H1 (cell line): ENCODE results near the gene POLH. TPM values are rescaled to one million over a fixed set of nuclear protein-coding genes. Genes with fewer than 3 reads are reported as not detected.
A peak's percentile ranks its signal among the peaks of the same experiment; 100 is the strongest.

Source experiments
- BACH1 ChIP-seq: IDR thresholded peaks from 2 replicates; pipeline ENCODE4 v1.6.1; 2012; ENCODE audit warnings: low read length, improper control_type of control experiment
- EZH2 ChIP-seq: fragments of 200-600 bp; sonication (generic); IDR thresholded peaks from 2 replicates; pipeline ENCODE4 v1.7.1; 2012; ENCODE audit warnings: low read depth, mild to moderate bottlenecking, moderate library complexity, low read length, inconsistent platforms; ENCODE audit not compliant: severe bottlenecking
- GABPA ChIP-seq: IDR thresholded peaks from 2 replicates; pipeline ENCODE4 v1.6.1; 2011; ENCODE audit warnings: mild to moderate bottlenecking, low read length, moderate library complexity, borderline replicate concordance; ENCODE audit not compliant: insufficient read depth
- HDAC6 ChIP-seq: IDR thresholded peaks from one replicate; pipeline ENCODE4 v1.7.1; 2012; ENCODE audit warnings: low read depth, mild to moderate bottlenecking, inconsistent platforms, low read length, moderate library complexity
- KDM4A ChIP-seq: IDR thresholded peaks from one replicate; pipeline ENCODE4 v1.7.1; 2012; ENCODE audit warnings: low read depth, mild to moderate bottlenecking, moderate library complexity, low read length, inconsistent platforms; ENCODE audit not compliant: severe bottlenecking
- SIN3A ChIP-seq, 2 experiments: IDR thresholded peaks in 1 of 2; conservative IDR thresholded peaks in 1 of 2; 2 replicates each; pipeline ENCODE4 v1.6.1; 2011 to 2012; ENCODE audit warnings: low read length in 2 of 2, improper control_type of control experiment in 1 of 2, low read depth in 1 of 2, mild to moderate bottlenecking in 1 of 2
- SP1 ChIP-seq: IDR thresholded peaks from 2 replicates; pipeline ENCODE4 v1.6.1; 2011; ENCODE audit warnings: low read depth, low read length
- polyA plus RNA-seq, 7 experiments: library from polyadenylated mRNA; depleted of rRNA in 3 of 7; stranded (reverse) in 5 of 7; unstranded in 2 of 7; fragments of >200 nt in 5 of 7; fragments of 200-250 nt in 2 of 7; gene quantifications; 1 replicate in 5 of 7; 2 replicates in 1 of 7; 4 replicates in 1 of 7; pipeline versions ENCODE4 v1.2.1 to v1.2.3, GENCODE V29; 2011 to 2013; ENCODE audit warnings: missing spikeins in 2 of 7, mixed read lengths in 2 of 7
- total RNA-seq: library from RNA; stranded (reverse); fragmentation: NEBNext Ultra II Directional; extraction: Animal tissue kit (Norgen Biotek cat#: 25700); gene quantifications from 2 replicates; pipeline ENCODE4 v1.2.1, GENCODE V29; 2021

The POLH gene
- total and polyA plus RNA-seq, 2 of the 8 experiments (the other 6 are each of a cell fraction or from before 2014, with no cell fraction given): 5.8 to 12.4 TPM

- TF ChIP-seq SIN3A (conservative IDR thresholded peaks at IDR 0.05 in 1 of 2, IDR thresholded peaks at IDR 0.05 in 1 of 2; ENCODE audit: low read depth in 1 of 2, low read length in 2 of 2) (peak; percentile 45 to 81; a peak in 2 of 4 replicates), KDM4A (peak; percentile 68), BACH1 (no peak), HDAC6 (no peak), SP1 (peak; percentile 62; the same call in 1 of the 2 replicates), GABPA (no peak), EZH2 (no peak)
These were observed 59.7 kb downstream of the POLH start, which contains the start of gene MAD2L1BP (continued) for GRCh38 chr6:43635387-43636307.
